ENCODE measurements around the gene CLK4. TPM values are rescaled to one million over a fixed set of nuclear protein-coding genes. Genes with fewer than 3 reads are reported as not detected.

The CLK4 gene
- total RNA-seq, 1 experiment from 2014 or later = 9.8 TPM

DNA sequence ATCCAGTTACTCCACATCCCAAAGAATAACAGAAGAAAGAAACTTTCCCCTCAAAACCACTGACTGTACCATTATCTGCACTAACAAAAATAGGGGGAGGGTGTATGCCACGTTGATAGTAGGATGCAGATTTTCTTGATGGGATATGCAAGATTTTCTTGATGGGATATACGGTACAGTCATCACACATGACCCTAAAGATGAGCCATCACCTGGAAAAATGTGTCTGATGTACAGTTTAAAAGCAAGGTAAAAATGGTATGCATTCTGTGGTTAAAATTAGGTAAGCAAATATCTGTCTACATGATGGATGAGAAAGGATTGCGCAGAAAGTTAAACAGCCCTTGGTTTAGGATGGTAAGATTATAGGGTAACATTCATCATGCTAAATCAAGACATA is 45.2 kb downstream of the CLK4 start:
- no peak overlapping the region for H2AFZ ChIP-seq (ENCODE audit: low read depth, low read length, poor library complexity, severe bottlenecking)
- DNase-seq (ENCODE audit: low read depth, low spot score) (no peak), ATAC-seq (no peak)
- TF ChIP-seq, protein P1, sequence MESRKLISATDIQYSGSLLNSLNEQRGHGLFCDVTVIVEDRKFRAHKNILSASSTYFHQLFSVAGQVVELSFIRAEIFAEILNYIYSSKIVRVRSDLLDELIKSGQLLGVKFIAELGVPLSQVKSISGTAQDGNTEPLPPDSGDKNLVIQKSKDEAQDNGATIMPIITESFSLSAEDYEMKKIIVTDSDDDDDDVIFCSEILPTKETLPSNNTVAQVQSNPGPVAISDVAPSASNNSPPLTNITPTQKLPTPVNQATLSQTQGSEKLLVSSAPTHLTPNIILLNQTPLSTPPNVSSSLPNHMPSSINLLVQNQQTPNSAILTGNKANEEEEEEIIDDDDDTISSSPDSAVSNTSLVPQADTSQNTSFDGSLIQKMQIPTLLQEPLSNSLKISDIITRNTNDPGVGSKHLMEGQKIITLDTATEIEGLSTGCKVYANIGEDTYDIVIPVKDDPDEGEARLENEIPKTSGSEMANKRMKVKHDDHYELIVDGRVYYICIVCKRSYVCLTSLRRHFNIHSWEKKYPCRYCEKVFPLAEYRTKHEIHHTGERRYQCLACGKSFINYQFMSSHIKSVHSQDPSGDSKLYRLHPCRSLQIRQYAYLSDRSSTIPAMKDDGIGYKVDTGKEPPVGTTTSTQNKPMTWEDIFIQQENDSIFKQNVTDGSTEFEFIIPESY (IDR thresholded peaks at IDR 0.05; ENCODE audit: extremely low read depth, insufficient replicate concordance, low read length) = no peak
- TF ChIP-seq, protein P2, sequence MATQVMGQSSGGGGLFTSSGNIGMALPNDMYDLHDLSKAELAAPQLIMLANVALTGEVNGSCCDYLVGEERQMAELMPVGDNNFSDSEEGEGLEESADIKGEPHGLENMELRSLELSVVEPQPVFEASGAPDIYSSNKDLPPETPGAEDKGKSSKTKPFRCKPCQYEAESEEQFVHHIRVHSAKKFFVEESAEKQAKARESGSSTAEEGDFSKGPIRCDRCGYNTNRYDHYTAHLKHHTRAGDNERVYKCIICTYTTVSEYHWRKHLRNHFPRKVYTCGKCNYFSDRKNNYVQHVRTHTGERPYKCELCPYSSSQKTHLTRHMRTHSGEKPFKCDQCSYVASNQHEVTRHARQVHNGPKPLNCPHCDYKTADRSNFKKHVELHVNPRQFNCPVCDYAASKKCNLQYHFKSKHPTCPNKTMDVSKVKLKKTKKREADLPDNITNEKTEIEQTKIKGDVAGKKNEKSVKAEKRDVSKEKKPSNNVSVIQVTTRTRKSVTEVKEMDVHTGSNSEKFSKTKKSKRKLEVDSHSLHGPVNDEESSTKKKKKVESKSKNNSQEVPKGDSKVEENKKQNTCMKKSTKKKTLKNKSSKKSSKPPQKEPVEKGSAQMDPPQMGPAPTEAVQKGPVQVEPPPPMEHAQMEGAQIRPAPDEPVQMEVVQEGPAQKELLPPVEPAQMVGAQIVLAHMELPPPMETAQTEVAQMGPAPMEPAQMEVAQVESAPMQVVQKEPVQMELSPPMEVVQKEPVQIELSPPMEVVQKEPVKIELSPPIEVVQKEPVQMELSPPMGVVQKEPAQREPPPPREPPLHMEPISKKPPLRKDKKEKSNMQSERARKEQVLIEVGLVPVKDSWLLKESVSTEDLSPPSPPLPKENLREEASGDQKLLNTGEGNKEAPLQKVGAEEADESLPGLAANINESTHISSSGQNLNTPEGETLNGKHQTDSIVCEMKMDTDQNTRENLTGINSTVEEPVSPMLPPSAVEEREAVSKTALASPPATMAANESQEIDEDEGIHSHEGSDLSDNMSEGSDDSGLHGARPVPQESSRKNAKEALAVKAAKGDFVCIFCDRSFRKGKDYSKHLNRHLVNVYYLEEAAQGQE (IDR thresholded peaks at IDR 0.05; ENCODE audit: low read depth) = no peak
- TF ChIP-seq ELF1 (IDR thresholded peaks at IDR 0.05; ENCODE audit: borderline replicate concordance, low read depth) (no peak), EZH2 (IDR thresholded peaks at IDR 0.05) (no peak), EGR1 (IDR thresholded peaks at IDR 0.05; ENCODE audit: low read depth) (no peak)
- H3K9me2 ChIP-seq (ENCODE audit: insufficient read depth) = no peaks in the 10 kb centered on the region
- no peaks in the 10 kb centered on the region for H3K27me3 ChIP-seq (ENCODE audit: insufficient read depth, low read length)
- H3K4me3 ChIP-seq (replicated peaks in 1 of 2; ENCODE audit: low read depth in 1 of 2, low read length in 2 of 2) = no peak overlapping the region
- ChIA-PET POLR2A (no interaction called here), RAD21 (ENCODE audit: low non-redundant PET in 1 of 2, low total read pairs in 2 of 2, uncharacterized antibody in 2 of 2, unreplicated experiment in 2 of 2) (no interaction called here), CTCF (no interaction called here)
- no peak overlapping the region for H3K27ac ChIP-seq (ENCODE audit: low read depth, low read length)
- no peaks in the 10 kb centered on the region for H4K20me1 ChIP-seq (ENCODE audit: insufficient read depth)
- BruUV-seq (replicated peaks) = no TSS peak
- no peaks in the 10 kb centered on the region for H3K4me1 ChIP-seq (ENCODE audit: control insufficient read depth in 1 of 2, insufficient read depth in 2 of 2, low read length in 2 of 2)
- H3K79me2 ChIP-seq (ENCODE audit: insufficient read depth, low read length) = no peaks in the 10 kb centered on the region
- H3K9ac ChIP-seq (ENCODE audit: low read length) = no peak overlapping the region
- intact Hi-C loops (cut with micrococcal nuclease) = no loop called here
- no peaks in the 10 kb centered on the region; a peak in 1 of 4 replicates for H3K9me3 ChIP-seq (ENCODE audit: control insufficient read depth in 1 of 2, insufficient read depth in 1 of 2, low read depth in 1 of 2, low read length in 2 of 2)
- no peak overlapping the region for H3K4me2 ChIP-seq (ENCODE audit: low read length)
- no peaks in the 10 kb centered on the region for H3K36me3 ChIP-seq (ENCODE audit: control insufficient read depth in 1 of 2, insufficient read depth in 2 of 2, low read length in 2 of 2)
